Measurements from ENCODE around the gene TUT7. TPM values are rescaled to one million over a fixed set of nuclear protein-coding genes. Genes with fewer than 3 reads are reported as not detected.

The TUT7 gene
- total RNA-seq, 2 experiments from 2014 or later: 29.2 to 43.4 TPM

- Histone ChIP-seq H2AFZ (ENCODE audit: low read length) (no peak overlapping the region), H3K4me1 (ENCODE audit: insufficient read depth, low read length, poor library complexity, severe bottlenecking) (peaks cover 21% of the 10 kb centered on the region), H4K20me1 (ENCODE audit: insufficient read depth, low read length) (peaks cover 11% of the 10 kb centered on the region; the same call in 1 of the 2 replicates), H3K79me2 (ENCODE audit: insufficient read depth, low read depth, low read length) (peaks cover 31% of the 10 kb centered on the region), H3K9me2 (ENCODE audit: insufficient read depth, low read length) (no peaks in the 10 kb centered on the region), H3K4me2 (ENCODE audit: low read length) (no peak overlapping the region), H3K9me3 (ENCODE audit: low read length) (no peaks in the 10 kb centered on the region), H3K36me3 (ENCODE audit: insufficient read depth, low read length) (peaks cover 16% of the 10 kb centered on the region), H3K4me3 (ENCODE audit: low read depth, low read length, poor library complexity, severe bottlenecking) (no peak overlapping the region), H3K27ac (ENCODE audit: low read depth, low read length, poor library complexity, severe bottlenecking) (no peak overlapping the region)
- ChIA-PET CTCF (ENCODE audit: unreplicated experiment) (no interaction called here), POLR2A (no interaction called here)
- intact Hi-C loops (cut with micrococcal nuclease; ENCODE audit: unreplicated experiment): loop anchor here (2.0 kb wide), 1 partner anchor 73 kb away; the partner anchor contains the start of gene ISCA1
- TF ChIP-seq EZH2phosphoT487 (IDR thresholded peaks at IDR 0.05; ENCODE audit: borderline replicate concordance, low read depth, low read length) (no peak), CTCF (conservative IDR thresholded peaks at IDR 0.05; ENCODE audit: low read length) (no peak)
- BruUV-seq (replicated peaks): no TSS peak
- no peak for DNase-seq (ENCODE audit: low spot score)
These were observed 1.6 kb upstream of the TUT7 start for GRCh38 chr9:86355814-86356213.

GRCh38 chr9:86354818-86355309 lies 654 bp upstream of the TUT7 start:
- Histone ChIP-seq H4K20me1 (ENCODE audit: insufficient read depth, low read length) (peaks cover 11% of the 10 kb centered on the region; the same call in 1 of the 2 replicates), H3K27ac (ENCODE audit: low read depth, low read length, poor library complexity, severe bottlenecking) (no peak overlapping the region), H3K9me3 (ENCODE audit: low read length) (no peaks in the 10 kb centered on the region), H2AFZ (ENCODE audit: low read length) (peak overlapping the region; percentile 76), H3K9me2 (ENCODE audit: insufficient read depth, low read length) (no peaks in the 10 kb centered on the region), H3K4me3 (ENCODE audit: low read depth, low read length, poor library complexity, severe bottlenecking) (peak overlapping the region; percentile 92), H3K4me1 (ENCODE audit: insufficient read depth, low read length, poor library complexity, severe bottlenecking) (peaks cover 26% of the 10 kb centered on the region), H3K4me2 (ENCODE audit: low read length) (peak overlapping the region; percentile 89), H3K79me2 (ENCODE audit: insufficient read depth, low read depth, low read length) (peaks cover 40% of the 10 kb centered on the region), H3K36me3 (ENCODE audit: insufficient read depth, low read length) (peaks cover 18% of the 10 kb centered on the region)
- peak; percentile 33 for DNase-seq (ENCODE audit: low spot score)
- BruUV-seq (replicated peaks): no TSS peak
- ChIA-PET CTCF (ENCODE audit: unreplicated experiment) (no interaction called here), POLR2A (no interaction called here)
- TF ChIP-seq CTCF (conservative IDR thresholded peaks at IDR 0.05; ENCODE audit: low read length) (peak; percentile 27; the same call in 1 of the 2 replicates), EZH2phosphoT487 (IDR thresholded peaks at IDR 0.05; ENCODE audit: borderline replicate concordance, low read depth, low read length) (no peak)
- intact Hi-C loops (cut with micrococcal nuclease; ENCODE audit: unreplicated experiment): loop anchor here (2.0 to 5.0 kb wide), 3 partner anchors 72 to 613 kb away; partner anchors contain the start of genes AGTPBP1, ISCA1 and NAA35

GRCh38 chr9:86353655-86354010 lies 577 bp downstream of the TUT7 start:
- peaks cover 11% of the 10 kb centered on the region; the same call in 1 of the 2 replicates for H4K20me1 ChIP-seq (ENCODE audit: insufficient read depth, low read length)
- H2AFZ ChIP-seq (ENCODE audit: low read length): peak overlapping the region; percentile 67
- H3K4me1 ChIP-seq (ENCODE audit: insufficient read depth, low read length, poor library complexity, severe bottlenecking): peaks cover 31% of the 10 kb centered on the region
- intact Hi-C loops (cut with micrococcal nuclease; ENCODE audit: unreplicated experiment): loop anchor here (2.0 to 5.0 kb wide), 3 partner anchors 71 to 611 kb away; partner anchors contain the start of genes AGTPBP1, ISCA1 and NAA35
- no TSS peak for BruUV-seq (replicated peaks)
- H3K9me3 ChIP-seq (ENCODE audit: low read length): no peaks in the 10 kb centered on the region
- peak overlapping the region; percentile 81 for H3K27ac ChIP-seq (ENCODE audit: low read depth, low read length, poor library complexity, severe bottlenecking)
- ChIA-PET CTCF (ENCODE audit: unreplicated experiment) (no interaction called here), POLR2A (interaction anchor here (0.6 kb wide), 1 partner anchor 16 kb away, joined by 4 read pairs; no protein-coding TSS in a partner anchor)
- DNase-seq (ENCODE audit: low spot score): peak; percentile 49
- H3K9me2 ChIP-seq (ENCODE audit: insufficient read depth, low read length): no peaks in the 10 kb centered on the region
- peaks cover 25% of the 10 kb centered on the region for H3K36me3 ChIP-seq (ENCODE audit: insufficient read depth, low read length)
- H3K4me3 ChIP-seq (ENCODE audit: low read depth, low read length, poor library complexity, severe bottlenecking): peak overlapping the region; percentile 92
- H3K4me2 ChIP-seq (ENCODE audit: low read length): peak overlapping the region; percentile 94
- TF ChIP-seq CTCF (conservative IDR thresholded peaks at IDR 0.05; ENCODE audit: low read length) (no peak), EZH2phosphoT487 (IDR thresholded peaks at IDR 0.05; ENCODE audit: borderline replicate concordance, low read depth, low read length) (no peak)
- peaks cover 52% of the 10 kb centered on the region for H3K79me2 ChIP-seq (ENCODE audit: insufficient read depth, low read depth, low read length)
